Stimulated activated CD4-positive, alpha-beta T cell treated with anti-CD3 and anti-CD28 coated beads, Interleukin-2, amount 100 ng/mL, for 4 hours (primary cell): ENCODE data around the gene MAD2L2.
A peak's percentile ranks its signal among the peaks of the same experiment; 100 is the strongest.

Source experiments
- DNase-seq: peaks from one replicate; pipeline ENCODE4 v3.0.0-alpha.2; 2020; ENCODE audit warnings: low read depth

MAD2L2 gene

DNA sequence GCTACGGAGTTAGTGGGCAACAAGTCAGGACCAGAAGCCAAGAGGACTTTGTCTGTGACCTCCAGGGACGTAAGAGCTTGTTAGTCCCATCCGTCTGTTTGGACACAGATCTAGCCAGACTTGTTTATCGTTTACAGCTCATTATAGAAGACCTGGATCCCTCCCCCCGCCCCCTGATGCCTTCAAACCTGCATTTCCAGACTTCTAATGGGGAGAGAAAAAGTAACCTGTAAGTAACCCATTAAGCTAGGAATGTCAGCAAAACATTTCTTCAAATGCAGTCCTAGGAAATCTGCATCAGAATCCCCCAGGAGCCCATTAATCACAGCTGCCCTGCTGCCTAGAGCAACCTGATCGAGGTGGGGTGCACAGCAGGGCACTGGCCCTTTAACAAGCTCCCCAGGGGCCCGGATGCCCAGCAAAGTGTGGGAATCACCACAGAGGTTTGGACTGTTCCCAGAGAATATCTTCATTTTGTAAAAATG is 1.4 kb upstream of the MAD2L2 start:
- DNase-seq = no peak

- no peak for DNase-seq
Measured at GRCh38 chr1:11680270-11681070, 478 bp downstream of the MAD2L2 start.

DNA sequence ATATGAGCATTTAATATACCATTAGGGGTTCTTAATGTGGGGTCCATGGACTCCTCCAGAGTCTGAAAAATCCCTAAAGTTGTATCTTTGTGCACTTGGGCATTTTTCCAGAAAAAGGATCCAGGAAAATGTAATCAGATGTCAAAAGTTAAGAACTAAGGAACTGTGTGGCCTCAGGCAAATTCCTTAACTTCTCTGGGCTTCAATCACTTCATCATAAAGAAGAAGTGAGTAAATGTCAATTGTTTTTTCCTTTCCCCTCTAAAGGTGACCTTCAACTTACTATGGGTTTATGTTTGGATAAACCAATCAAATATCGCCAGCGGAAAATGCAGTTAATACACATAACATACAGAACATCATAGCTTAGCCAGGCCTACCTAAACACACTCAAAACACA is 2.5 kb downstream of the MAD2L2 start:
- DNase-seq = no peak

- DNase-seq = no peak
Measured at GRCh38 chr1:11676386-11677103, 4.4 kb downstream of the MAD2L2 start.

GRCh38 chr1:11675325-11675724 is 5.6 kb downstream of the MAD2L2 start:
- no peak for DNase-seq

- DNase-seq = no peak
Measured at GRCh38 chr1:11674488-11674887, 6.5 kb downstream of the MAD2L2 start.

- DNase-seq = no peak
Measured at GRCh38 chr1:11673089-11673769, 7.7 kb downstream of the MAD2L2 start.

- no peak for DNase-seq
Measured at GRCh38 chr1:11671544-11672286, 9.2 kb downstream of the MAD2L2 start.

GRCh38 chr1:11671205-11671543 is 9.8 kb downstream of the MAD2L2 start:
- DNase-seq = no peak

- no peak for DNase-seq
Measured at GRCh38 chr1:11670747-11671146, 10.2 kb downstream of the MAD2L2 start.

GRCh38 chr1:11668516-11668915 is 12.4 kb downstream of the MAD2L2 start:
- DNase-seq = no peak

GRCh38 chr1:11664336-11665065 is 16.4 kb downstream of the MAD2L2 start:
- DNase-seq = peak; percentile 60

GRCh38 chr1:11661103-11661502 is 19.8 kb downstream of the MAD2L2 start:
- DNase-seq = no peak

- DNase-seq = no peak
Measured at GRCh38 chr1:11659748-11660147, 21.2 kb downstream of the MAD2L2 start.

DNA sequence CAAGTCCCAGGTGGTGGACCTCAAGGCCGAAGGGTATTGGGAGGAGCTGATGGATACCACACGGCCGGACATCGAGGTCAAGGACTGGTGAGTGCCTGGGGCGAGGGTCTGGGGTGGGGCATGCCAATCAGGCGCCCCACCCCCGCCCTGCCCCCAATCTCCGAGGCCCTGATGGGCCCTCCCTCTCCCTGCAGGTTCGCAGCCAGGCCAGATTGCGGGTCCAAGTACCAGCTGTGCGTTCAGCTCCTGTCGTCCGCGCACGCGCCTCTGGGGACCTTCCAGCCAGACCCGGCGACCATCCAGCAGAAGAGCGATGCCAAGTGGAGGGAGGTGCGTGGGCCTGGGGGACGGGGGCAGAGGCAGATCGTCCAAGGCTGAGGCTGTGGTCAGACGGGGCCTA is 22.4 kb downstream of the MAD2L2 start:
- DNase-seq = no peak

DNA sequence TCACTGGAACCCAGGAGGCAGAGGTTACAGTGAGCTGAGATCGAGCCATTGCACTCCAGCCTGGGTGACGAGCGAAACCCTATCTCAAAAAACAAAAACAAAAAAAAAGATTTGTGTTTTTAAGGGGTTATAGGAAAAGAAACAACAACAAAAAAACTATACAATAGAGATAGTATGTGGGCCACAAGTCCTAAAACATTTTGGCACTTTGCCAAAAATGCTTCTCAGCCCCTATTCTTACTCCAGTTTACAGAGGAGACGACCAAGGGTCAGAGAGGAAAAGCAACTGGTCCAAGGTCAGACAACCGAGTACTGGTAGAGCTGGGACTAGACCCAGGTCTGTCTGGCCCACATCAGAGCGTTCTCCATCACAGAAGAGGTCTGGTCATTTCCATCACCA is 23.3 kb downstream of the MAD2L2 start:
- DNase-seq = no peak

GRCh38 chr1:11654939-11655808 is 25.8 kb downstream of the MAD2L2 start:
- no peak for DNase-seq

- DNase-seq = peak; percentile 70
Measured at GRCh38 chr1:11654137-11654938, 26.6 kb downstream of the MAD2L2 start, which contains the start of the genes FBXO2 and FBXO44. Gene FBXO2 (minus strand): TSS chr1:11654429. CDS start chr1:11654340, 89 bp downstream. Gene FBXO44 (plus strand): TSS chr1:11654877. CDS start chr1:11655836, 959 bp downstream.

DNA sequence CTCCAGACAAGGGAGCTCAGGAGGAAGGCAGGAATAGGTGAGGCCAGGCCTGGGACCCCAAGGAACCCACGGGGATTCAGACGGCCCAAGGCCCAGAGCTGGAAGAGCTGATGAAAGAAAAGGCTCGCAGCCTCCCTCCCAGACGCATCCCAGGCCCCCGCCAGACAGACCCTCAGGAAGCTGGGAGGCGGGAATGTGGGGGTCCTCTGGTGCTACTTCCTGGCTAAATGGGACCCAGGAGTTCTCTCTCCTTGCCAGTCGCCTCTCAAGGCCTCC is 27.1 kb downstream of the MAD2L2 start:
- no peak for DNase-seq
